WI38 (cell line): ENCODE data around the gene BNIP3.

Source experiments
- H3K4me3 ChIP-seq: 2 replicates; pipeline ENCODE4 v1.5.1; 2011; ENCODE audit warnings: low read depth, mild to moderate bottlenecking, control low read depth, low read length
- TF ChIP-seq, protein P1 (sequence below): IDR thresholded peaks from 2 replicates; pipeline ENCODE4 v1.5.1; 2012; ENCODE audit warnings: low read depth, mild to moderate bottlenecking, control low read depth, low read length

The BNIP3 gene

DNA sequence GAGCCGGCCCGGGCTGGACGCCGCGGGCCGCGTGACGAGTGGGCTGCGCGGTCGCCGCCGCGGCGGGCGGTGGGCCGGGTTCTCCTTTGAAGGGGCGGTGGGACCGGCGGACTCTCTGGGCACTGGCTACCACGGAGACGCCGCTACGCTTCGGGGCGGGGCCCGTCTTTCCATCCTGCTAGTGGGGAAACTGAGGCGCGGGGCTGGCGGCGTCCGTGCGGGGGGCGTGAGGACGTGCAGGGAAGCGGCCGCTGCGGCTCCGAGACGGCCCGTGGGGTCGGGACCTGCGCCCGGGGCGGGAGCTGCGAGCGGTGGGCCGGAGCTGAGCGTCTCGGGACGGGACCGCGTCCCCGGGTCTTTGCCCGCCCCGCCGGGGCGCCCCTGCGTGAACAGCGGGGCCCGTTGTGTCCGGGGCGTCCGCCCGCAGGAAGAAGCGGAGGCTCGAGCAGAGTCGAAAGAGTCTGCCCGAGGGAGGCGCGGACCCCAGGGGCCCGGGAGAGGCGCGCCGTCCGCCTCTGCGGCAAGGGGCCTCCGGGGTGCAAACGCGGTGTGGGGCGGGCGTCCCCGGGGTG is 548 bp upstream of the BNIP3 start:
- H3K4me3 ChIP-seq, result peak overlapping the region; percentile 66
- TF ChIP-seq, protein P1, sequence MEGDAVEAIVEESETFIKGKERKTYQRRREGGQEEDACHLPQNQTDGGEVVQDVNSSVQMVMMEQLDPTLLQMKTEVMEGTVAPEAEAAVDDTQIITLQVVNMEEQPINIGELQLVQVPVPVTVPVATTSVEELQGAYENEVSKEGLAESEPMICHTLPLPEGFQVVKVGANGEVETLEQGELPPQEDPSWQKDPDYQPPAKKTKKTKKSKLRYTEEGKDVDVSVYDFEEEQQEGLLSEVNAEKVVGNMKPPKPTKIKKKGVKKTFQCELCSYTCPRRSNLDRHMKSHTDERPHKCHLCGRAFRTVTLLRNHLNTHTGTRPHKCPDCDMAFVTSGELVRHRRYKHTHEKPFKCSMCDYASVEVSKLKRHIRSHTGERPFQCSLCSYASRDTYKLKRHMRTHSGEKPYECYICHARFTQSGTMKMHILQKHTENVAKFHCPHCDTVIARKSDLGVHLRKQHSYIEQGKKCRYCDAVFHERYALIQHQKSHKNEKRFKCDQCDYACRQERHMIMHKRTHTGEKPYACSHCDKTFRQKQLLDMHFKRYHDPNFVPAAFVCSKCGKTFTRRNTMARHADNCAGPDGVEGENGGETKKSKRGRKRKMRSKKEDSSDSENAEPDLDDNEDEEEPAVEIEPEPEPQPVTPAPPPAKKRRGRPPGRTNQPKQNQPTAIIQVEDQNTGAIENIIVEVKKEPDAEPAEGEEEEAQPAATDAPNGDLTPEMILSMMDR, result no peak

DNA sequence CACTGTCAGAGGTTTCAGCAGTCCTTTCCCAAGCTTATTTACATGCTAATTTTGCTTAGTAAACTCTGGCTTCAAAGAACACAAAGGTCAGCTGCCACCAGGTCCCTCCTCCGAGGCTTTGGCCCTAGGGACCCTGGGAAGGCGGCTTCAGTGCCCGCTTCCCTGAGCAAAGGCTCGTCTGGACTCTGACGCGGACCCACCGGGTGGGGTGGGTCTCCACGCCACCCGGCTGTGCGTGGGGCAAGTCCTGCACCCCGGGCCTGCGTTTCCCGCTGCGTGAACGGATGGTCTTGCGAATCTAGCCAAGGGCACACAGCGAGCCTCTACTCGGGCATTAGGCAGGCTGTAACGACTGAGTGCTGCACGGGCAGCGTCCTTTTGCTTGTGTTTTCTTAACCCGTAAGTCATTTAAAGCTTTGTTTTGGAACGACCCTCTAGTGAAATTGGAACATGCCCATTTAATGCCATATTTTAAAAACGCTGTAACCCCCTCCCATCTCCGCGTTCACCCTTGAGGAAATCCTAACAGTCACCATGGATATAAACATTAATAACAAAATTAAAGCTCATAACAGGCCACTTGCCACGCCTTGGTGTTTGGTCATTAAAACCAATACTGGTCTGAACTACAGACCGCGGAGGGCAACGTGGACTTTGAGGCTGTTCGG is 828 bp downstream of the BNIP3 start:
- H3K4me3 ChIP-seq, result peak overlapping the region; percentile 95
- TF ChIP-seq, protein P1, result no peak

DNA sequence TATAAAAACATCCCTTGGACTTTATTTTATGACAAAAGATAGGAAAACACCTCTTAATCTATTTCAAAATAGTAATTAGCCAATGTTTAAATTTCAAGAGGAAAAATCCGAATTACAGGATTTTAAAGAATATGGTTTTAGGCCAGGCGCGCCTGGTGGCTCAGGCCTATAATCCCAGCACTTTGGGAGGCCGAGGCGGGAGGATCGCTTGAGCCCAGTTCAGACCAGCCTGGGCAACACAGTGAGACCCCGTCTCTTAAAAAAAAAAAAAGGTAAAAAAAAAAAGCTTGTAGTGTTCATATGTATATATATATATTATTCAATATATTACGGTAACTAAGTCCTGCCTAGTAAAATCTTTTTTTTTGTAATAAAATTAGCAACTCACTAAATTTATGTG is 1.4 kb downstream of the BNIP3 start:
- TF ChIP-seq, protein P1, result no peak

DNA sequence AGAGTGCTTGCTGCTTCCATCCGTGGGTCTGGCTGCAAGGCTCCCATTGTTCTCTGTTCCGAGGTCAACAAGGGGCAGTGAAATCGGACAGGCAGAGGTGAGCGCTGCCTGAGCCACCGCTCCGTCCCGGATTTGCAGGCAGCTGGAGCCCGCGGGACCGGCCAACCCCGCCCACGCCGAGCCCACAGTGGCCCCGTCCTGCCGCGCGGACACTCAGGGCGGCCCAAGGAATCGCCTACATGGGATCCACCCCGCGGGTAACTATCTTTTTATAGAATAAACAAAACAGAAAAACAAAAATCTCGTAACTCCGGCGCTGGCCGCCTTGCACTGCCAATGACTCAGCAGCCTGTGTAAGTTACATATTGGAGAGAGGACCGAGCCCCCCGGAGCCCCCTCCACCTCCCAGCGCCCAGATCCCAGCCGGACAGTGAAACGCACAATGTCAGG is 1.9 kb downstream of the BNIP3 start:
- TF ChIP-seq, protein P1, result no peak
- peak overlapping the region; percentile 95 for H3K4me3 ChIP-seq

More for the DNA sequence above, 1.4 kb downstream of the BNIP3 start:
- peak overlapping the region; percentile 95 for H3K4me3 ChIP-seq

DNA sequence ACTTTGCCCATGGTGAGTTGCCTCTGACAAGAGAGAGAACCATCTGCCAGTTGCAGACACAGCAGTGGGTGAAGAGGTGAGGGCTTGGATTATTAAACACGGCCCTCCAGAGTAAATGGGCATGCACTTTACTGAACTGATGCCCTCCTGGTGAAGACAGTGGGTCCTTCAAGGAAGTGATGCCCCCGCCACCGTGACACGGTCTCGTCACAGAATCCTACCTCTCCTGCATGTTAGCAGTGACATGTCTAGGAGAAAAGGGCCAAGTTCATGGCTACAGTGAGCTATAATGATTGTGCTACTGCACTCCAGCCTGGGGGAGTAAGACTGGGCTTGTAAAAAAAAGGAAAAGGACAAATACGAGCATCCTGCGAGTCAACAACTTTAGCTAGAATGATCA is 2.4 kb downstream of the BNIP3 start:
- TF ChIP-seq, protein P1, result no peak

DNA sequence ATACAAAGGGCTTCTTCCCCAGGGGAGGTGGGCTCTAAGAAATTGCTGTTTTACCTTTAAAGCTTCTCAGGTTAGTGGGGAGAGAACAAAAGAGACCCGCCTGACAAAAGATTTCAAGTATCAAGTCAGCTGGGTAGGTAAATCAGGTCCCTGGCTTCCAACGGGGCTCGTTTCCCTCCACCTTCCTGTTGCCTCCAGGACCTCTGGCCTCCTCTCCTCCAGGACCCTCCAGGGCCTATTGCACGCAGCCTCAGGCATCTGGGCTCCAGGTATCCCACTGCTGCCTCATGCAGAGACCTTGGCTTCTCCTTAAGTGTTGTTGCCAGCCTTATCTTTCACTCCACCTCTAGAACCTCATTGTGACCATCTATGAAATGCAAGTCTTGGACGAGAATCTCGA is 2.9 kb downstream of the BNIP3 start:
- TF ChIP-seq, protein P1, result no peak
- peak overlapping the region; percentile 95 for H3K4me3 ChIP-seq

More for the DNA sequence above, 2.4 kb downstream of the BNIP3 start:
- H3K4me3 ChIP-seq, result peak overlapping the region; percentile 95

DNA sequence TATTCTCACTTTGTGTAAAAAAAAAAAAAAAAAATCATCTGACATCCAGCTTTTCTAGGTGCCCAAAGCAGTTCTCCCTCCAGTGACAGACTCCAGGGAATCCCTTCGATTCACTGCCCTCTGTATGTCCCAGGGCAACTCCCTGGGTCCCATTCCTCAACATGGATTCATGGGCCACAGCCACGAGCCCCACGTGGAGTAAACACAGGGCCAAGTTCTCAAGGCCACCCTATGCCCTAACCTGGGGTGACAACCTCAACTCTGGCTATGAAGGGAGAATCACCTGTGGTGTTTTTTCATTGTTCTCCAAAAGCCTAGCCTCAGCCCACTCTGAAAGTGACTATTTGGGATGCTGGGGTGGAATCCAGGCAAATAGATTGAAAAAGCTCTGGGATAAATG is 3.4 kb downstream of the BNIP3 start:
- TF ChIP-seq, protein P1, result no peak
- H3K4me3 ChIP-seq, result no peak overlapping the region
